Tongue (tissue), 2 donors: ENCODE results near the gene GLIPR2. TPM values are rescaled to one million over a fixed set of nuclear protein-coding genes. Genes with fewer than 3 reads are reported as not detected.
A peak's percentile ranks its signal among the peaks of the same experiment; 100 is the strongest.
"Not testable (repeated sequence)": the region's sequence is repeated elsewhere in the genome, so short reads cannot be mapped to it uniquely, and the experiment has no call there.

Source experiments
- DNase-seq: peaks from one replicate; pipeline ENCODE4 v3.0.0-alpha.2; 2015
- total RNA-seq: library from RNA; depleted of rRNA; stranded (reverse); fragments of >200 nt; gene quantifications from one replicate; pipeline ENCODE4 v1.2.3, GENCODE V29; 2014

GLIPR2 gene
- total RNA-seq, 1 donor from 2014 or later, result 49.3 TPM

DNA sequence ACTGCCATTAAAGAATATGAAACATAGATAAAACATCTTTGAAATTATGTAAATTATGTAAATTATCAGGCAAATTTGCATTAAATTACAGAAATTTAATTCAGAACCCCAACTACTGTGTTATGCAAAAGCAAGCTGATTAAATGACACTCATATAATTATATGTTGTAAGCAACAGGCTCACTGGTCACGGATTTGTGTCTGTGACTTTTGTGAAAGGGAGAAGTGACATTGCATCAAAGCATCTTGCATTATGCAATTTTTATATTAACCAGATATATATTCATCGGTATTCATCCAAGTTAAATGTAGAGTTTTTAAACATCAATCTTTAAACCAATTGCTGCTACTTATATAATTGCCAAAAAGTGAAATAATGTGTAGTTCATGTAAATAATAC lies 13.0 kb upstream of the GLIPR2 start:
- DNase-seq, result no peak

DNA sequence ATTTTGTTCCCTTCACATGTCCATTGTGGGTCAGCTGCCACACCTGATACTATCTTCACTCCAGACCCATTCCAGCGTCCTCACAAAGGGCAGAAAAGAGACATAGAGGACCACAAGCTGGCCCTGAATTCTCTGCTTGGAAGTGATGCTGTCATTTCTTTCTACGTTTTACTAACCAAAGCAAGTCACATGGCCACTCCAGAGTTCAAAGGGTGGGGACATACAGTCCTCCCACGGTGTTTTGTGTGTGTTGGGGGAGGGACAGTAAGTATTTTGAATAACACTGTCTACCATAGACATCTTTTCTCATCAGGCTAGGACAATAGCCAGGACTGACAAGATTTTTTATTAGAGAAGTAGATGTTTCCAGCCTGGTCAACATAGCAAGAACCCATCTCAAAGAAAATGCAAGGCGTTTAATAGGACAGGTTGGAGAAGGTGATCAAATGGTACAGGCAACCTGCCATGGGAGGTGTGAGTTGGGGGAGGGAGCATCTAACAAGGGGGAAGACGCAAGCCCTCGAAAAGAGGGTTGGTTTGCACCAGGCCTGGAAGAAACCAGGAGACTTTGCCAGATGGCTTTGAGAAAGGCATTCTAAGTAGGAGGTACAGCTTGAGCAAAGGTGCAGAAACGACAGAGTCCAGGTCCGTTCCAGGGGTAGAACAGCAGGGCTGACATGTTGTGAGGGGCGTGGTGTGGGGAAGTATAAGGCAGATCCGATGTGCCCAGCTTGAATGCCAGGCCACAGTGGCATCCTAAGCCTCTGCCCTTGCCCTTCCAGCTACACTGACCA lies 11.3 kb upstream of the GLIPR2 start:
- DNase-seq, result no peak

DNA sequence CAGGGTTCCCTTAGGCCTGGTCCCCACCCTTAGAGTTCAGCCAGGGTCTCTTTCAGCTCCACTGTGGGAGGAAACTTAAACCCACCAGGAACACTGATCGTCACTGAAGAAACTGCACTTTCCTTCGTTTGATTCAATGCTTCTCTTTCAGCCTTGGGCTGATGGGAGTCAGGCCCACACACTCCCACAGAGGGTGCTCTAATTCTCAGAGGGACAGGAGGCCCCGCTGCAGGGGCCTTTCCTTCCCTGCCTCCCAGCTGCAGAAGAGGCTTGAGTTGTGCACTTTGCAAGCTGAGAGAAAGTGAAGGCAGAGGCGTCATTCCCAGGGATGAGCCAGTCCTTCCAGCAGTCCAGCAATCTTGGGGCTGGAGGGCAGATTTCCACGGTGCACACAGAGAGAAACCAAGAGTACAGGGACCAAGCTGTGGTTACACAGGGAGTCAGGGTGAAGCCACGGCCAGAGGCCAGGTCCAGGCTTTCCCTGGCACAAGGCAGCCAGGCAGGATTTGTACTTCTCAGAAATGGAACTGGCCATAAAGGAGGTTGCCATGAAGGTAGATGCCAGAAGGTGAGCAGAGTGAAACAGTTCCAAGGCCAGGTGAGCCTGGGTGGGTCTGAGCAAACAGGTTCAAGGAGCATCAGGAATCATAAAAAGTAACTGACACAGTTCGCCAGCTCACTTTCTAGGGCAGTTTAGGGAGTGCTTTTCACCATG lies 10.4 kb upstream of the GLIPR2 start:
- no peak for DNase-seq

DNA sequence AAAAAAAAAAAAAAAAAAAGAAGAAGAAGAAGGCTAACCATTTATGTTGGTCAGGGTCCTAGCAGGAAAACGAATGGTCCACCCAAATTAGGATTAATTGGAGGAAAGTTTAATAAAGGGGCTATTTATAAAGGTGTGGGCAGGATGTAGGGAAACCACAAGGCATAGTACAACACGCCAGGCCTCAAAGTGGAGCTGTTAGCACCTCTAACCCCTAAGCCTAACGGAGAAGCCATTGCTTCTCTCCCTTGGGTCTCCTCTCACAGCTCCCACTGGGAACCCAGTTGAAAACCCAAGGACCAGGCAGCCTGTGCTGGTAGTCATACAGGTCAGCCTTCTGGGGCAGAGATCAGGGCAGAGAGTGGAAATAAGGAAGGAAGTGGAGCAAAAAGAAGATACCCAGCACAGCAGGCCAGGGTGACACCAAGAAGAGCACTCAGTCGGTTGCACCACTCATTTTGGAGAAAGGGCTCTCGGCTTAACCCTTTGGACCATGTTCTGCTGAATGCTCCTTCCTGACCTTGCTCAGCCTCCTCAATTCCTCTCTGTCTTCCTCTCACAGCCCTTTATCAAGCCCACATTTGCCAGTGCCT lies 8.8 kb upstream of the GLIPR2 start:
- no peak for DNase-seq

DNA sequence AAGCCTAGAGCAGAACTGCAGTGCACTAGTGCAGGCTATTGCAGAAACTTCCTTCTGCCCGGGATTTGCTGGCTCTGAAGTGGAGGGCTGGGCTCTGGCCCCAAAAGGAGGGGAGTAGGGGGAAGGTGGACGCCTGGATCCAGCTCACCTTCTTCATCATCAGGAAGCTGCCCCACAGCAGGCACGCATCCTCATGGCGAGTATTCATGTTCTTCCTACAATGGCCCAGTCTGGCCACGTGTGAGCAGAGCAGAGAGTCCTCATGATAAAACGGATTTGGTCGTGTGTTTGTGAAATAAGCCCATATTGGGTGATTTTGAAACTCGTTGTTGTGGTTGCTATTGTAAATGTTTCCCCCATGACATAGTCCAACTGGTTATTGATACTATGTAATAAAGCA lies 8.2 kb upstream of the GLIPR2 start:
- DNase-seq, result no peak

DNA sequence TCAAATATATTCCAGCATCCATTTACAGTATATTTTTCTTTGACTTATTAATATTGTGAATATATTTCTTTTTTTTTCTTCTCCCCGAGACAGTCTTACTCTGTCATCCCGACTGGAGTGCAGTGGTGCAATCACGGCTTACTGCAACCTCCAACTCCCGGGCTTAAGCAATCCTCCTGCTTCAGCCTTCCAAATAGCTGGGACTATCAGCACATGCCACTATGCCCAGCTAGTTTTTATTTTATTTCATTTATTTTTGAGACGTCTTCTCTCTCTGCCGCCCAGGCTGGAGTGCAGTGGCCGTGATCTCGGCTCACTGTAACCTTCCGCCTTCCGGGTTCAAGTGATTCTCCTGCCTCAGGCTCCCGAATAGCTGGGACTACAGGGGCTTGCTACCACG lies 7.4 kb upstream of the GLIPR2 start:
- no peak for DNase-seq

DNA sequence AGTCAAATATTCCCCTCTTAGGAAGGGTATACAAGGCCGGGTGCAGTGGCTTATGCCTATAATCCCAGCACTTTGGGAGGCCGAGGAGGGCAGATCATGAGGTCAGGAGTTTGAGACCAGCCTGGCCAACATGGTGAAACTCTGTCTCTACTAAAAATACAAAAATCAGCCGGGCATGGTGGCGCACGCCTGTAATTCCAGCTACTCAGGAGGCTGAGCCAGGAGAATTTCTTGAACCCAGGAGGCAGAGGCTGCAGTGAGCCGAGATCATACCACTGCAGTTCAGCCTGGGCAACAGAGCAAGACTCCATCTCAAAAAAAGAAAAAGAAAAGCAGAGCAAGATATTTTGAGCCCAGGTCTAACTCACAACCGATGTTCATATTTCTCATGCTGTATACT lies 4.9 kb upstream of the GLIPR2 start:
- not testable (repeated sequence) for DNase-seq

DNA sequence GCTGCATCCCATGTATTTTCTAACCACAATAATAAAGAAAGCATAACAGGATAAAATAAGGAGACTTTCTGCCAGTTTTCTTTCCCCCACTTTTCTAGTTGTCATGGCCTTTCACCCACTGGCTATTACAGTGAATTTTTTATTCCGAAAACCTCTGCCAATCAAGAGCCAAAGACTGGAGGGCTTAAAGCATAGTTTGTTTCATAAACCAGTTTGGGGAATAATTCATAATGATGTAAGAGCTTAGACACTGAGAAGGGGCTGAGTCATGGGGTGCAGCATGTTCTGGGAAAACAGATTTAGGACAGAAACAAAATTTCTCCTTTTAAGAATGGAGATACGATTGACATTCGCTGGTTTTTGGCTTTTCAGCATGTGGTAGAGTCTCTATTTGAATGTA lies 4.4 kb upstream of the GLIPR2 start:
- no peak for DNase-seq

DNA sequence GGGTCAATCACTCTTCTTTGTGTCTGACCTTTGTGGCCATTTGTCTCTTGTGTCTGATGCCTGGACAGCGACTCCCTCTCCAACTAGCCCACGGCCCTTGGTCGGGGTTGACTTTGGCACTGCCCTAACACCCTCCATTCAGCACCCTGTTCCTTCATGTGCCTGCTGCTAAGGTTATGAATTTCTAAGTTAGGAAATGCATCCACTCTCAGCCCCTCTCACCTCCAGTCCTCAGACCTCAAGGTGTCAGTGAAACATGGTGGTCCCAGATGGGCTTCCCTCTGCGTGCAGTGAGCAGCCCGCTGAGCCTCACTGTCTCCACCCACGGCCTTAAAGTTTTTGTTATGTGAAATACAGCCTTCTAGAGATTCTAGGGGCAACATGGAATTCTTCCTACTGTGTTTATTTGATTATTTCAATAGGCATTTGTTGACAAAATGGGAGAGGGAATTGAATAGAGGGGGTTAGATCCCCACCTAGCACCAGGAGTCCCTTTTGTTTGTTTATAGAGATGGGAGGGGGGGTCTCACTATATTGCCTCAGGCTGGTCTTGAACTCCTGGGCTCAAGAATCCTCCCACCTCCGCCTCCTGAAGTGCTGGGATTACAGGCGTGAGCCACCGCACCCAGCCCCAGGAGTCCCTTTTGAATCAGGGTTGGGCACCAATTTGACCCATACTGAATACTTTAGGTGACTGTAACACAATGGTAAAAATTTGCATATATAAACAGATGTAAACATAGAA lies 1.6 kb upstream of the GLIPR2 start:
- DNase-seq, result no peak

DNA sequence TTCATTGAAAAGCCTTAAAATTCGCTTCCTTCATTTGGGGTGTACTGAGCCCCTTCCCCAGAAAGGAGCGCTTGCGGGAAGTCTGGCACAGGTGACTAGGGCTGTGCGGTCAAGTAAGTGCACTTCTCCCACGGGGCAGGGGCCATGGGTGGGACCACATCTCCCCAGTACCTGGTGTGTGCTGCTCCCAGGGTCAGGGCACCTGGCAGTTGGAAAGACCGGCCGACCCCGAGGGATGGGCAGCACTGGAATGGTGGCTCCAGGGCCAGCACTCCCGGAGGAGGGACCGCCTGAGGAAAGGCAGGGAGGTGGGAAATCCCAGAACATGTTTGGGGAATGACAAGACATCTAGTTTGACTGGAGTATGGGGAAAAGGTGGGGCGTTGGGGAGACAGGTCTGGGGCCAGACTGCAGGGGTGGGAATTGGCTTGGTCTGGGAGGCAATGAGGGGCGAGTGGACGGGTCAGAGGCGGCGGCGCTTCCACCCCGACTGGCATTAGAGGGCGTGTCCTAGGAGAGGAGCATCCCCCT lies 727 bp upstream of the GLIPR2 start:
- DNase-seq, result no peak

DNA sequence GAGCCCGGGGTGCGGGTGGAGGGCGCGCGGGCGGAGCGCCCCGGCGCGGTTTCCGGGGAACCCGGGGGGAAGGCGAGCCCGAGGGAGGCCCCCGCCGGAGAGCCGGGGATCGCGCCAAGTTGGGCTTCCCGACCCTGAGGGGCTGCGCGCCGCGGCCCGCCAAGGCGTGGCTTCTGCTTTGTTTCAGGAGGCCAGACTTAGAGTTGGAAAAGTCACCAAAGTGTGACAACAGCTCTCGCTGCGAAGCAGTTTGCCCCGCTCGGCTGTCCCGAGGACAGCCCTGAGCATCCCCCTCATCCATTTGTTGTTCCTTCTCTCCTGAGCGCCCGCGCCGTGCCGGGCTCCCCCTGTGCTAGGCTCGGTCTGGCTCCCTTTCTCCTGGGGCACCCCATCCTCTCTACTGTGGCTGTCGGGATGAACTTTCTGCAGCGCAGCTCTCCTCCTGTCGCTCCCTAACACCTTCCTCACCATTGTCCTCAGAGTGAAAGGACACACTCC lies 410 bp downstream of the GLIPR2 start:
- DNase-seq, result peak; percentile 51

DNA sequence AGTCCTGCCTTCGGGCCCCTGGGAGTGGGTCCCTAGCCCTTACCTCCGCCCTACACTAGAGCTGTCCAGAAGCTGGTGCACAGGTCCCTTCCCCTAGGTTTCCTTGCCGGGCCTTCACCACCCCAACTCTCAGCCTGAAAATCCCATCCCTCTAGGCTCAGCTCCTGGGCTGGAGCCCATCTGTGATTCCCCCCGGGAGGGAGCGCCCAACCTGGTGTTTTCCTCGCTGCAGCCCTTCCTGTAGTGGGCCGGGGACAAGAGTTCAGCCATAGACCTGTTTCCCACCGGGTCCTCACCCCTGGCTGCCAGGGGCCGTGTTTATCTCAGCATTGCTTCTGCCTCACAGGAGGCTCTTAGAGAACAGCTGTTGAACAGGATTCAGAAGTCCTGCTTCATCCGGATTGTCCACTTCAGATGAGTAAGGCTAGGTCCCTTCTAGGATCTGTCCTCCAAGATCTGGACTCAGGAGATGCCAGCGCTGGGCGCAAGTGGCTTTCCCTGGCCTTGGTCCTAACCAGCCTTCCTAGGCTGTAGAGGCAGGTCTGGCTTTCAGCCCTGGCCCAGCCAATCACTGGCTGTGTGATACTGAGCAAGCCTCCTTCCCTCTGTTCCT lies 965 bp downstream of the GLIPR2 start:
- DNase-seq, result peak; percentile 67

DNA sequence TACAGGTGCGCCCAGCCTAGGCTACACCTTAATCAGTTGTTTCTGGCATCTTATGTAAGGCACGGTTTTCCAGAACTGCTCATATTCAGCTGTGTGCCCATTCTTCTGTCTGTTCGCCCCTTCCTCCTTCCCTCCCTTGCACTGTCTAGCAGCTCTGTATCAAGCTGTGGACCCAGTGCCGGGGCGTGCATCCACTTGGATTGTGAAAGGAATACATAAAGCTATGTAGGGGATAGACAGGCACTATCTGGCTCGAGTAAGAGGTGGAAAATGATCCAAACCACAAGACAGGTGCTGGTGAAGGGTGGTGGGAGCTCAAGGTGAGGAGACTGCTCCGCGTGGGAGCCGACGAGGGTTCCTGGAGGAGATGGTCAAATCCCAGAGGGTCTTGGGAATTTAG lies 2.0 kb downstream of the GLIPR2 start:
- no peak for DNase-seq

DNA sequence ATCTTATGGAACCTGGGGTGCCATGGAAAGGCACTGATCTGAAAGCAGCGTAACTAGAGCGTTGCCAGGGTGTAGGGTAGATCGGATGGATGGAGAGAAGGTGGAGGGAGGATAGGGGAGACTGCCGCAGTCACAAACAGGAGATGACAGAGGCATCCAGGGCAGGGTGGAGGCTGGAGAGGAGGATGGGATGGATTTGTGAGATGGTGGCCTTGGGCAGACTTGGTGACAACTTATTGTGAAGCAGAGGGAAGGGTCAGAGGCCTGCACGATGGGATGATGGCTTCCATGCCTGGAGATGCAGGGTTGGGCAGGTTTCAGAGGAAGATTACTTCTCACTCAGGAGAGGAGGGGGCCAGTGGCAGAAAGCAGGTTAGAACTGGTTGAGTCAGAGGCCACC lies 2.4 kb downstream of the GLIPR2 start:
- DNase-seq, result no peak

DNA sequence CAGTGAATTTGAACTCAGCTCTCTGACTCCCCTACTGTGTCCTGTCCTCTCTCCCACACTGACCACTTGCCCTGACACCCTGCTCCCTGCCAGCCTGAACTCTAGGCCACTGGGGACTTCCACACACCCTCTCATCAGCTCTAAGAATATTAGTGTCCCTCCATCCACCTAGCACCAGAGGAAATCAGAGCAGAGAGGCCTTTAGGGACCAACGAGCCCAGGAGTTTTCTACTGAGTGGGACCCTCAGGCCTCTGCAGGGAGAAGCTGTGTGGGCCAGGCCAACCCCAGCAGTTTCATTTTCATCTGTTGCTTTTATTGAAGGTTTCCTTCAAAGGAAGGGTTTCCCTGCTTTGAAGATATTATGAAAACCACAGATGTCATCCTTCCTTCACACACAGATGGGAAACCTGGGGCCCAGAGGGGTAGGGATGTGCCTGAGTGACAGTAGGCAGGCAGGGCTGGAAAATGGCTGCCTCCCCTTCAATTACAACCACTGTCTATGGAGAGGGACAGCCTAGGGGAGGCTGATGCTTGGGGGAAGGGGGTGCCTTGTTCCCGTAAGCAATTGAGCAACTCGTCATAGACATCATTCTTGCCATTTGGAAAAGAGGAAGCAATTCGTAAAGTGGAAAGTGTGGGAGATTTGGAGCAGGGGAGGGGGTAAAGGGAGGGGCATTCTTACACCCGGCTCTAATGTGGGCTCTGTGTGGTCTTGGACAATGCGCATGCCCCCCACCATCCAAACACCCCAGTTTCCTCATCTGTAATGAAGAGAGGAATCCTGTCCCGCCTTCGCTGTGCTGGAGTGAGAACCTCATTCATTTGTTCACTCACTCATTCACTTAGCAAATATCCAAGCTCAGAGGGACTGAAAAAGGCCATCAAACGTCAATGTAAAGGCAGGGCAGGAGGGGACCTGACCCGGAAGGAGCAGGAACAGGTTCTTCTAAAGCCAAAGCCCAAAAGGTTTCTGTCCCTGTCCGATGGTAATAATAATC lies 3.9 kb downstream of the GLIPR2 start:
- DNase-seq, result no peak

DNA sequence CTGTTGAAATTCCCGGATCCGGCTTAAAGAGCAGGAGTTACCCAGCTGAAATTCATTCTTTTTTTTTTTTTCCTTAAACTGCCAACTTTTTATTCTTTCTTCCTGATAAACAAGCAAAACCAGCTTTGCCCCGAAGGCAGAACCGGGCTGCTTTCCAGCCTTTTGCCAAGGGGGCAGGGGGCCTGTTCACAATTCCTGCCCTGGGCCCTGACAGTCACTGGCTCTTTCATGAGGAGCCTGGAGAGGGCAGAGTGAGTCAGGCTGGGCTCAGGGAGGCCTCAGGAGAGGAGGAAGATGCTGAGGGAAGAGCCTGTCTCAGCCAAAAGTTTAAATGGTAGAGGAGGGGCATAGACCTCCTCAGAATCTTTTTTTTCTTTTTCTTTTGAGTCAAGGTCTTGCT lies 4.8 kb downstream of the GLIPR2 start:
- DNase-seq, result peak; percentile 51

DNA sequence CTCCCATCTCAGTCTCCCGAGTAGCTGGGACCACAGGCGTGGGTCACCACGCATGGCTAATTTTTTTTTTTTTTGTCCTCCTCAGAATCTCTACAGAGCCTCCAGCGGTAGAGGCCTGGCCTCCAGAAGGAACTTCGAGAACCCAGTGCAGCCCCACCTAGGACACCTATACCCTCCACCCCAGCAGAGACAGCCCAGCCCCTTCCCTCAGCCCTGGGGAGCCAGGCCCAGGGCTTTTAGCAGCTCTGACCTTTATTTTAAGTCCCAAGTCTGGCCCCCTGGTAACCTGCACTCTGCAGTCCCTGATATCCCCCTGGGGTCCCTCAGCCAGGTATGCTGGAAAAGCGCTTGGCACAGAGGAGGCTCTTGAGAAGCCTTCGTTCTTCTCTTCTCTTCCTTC lies 5.2 kb downstream of the GLIPR2 start:
- DNase-seq, result no peak

DNA sequence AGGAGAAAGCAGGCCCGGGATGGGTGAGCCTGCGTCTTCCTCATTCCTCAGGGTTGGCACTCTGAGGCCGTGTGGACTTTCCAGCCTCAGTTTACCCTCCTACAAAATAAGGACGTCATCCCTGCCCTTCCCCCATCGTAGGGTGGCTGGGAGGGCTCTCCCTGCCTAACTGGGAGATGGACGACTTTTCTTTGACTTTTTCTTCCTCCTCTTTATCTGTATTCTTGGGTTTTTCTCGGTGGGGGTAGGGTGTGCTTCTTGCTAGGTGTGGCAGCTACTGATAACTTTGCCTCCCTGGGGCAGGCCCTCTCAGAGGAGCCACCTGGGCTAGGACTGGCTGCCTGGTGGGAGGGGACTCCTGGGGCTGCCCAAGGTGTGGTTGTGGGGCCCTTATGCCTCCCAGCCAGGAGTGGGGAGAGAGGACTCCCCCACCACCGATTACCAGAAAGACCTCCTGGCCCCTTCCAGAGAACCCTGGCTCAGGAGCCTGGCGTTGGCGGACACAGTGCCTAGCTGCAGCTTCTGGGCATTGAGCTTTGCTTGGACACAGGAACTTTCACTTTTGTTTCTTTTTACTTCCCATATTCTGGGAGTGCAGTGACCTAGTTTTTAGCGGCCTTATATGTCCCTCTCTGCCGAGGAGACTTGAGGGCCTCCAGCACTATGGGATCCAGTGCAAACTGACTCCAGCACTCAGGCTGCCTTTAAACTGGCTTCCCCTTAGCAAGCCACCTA lies 6.1 kb downstream of the GLIPR2 start:
- DNase-seq, result no peak

DNA sequence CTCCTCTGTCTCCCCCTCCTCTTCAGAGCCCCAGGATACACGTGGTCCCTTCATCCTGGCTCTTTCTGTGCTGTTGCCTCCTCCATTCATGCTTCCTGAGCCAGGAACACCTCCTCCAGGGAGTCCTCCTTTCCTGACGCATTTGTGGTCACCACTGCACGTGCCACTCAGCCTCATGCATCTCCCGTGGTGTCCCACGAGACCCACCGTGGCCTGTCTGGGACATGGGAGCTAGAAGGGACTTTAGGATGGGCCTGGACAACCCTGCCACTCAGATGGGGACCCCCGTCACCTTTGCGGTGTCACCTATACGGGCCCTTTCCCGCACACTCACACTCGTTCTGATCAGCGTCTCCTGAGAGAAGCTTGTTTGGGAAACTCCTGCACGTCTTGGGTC lies 6.7 kb downstream of the GLIPR2 start:
- DNase-seq, result no peak
